WTC11 (cell line): ENCODE measurements around the gene FOCAD.

Source experiments
- TEAD4 ChIP-seq: sonication (generic); formaldehyde crosslinking; IDR thresholded peaks from 2 replicates; pipeline ENCODE4 v1.8.0; 2022; ENCODE audit warnings: mild to moderate bottlenecking, missing genetic modification reagents
- ZNF121 ChIP-seq: sonication (generic); formaldehyde crosslinking; IDR thresholded peaks from 2 replicates; pipeline ENCODE4 v1.8.0; 2023; ENCODE audit warnings: missing genetic modification reagents
- TF ChIP-seq, protein P1 (sequence below): fragments of 200-600 bp; IDR thresholded peaks from 2 replicates; pipeline ENCODE4 v1.8.0; 2022; ENCODE audit warnings: antibody characterized with exemption

DNA sequence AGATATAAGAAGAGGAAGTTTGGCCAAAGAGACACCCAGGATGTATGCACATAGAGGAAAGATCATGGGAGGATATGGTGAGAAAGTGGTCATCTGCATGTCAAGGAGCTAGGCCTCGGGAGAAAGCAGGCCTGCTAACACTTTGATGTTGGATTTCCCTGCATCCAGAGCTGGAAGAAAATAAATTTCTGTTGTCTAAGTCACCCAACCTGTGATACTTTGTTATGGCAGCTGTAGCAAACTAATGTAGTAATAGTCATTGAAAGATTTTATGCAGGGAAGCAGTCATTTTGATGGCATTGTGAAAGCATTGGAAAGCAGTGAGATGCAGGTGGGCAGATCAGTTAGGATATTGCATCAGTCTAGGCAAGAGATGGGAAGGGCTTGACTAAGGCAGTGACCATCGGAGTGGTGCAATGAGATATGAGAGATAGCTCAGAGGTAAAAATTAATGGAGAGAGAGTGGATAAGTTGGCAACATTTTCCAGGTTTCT lies 24.5 kb upstream of the FOCAD start:
- TF ChIP-seq, protein P1, sequence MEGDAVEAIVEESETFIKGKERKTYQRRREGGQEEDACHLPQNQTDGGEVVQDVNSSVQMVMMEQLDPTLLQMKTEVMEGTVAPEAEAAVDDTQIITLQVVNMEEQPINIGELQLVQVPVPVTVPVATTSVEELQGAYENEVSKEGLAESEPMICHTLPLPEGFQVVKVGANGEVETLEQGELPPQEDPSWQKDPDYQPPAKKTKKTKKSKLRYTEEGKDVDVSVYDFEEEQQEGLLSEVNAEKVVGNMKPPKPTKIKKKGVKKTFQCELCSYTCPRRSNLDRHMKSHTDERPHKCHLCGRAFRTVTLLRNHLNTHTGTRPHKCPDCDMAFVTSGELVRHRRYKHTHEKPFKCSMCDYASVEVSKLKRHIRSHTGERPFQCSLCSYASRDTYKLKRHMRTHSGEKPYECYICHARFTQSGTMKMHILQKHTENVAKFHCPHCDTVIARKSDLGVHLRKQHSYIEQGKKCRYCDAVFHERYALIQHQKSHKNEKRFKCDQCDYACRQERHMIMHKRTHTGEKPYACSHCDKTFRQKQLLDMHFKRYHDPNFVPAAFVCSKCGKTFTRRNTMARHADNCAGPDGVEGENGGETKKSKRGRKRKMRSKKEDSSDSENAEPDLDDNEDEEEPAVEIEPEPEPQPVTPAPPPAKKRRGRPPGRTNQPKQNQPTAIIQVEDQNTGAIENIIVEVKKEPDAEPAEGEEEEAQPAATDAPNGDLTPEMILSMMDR: no peak
- TF ChIP-seq TEAD4 (CRISPR knock-in tag): no peak
- no peak for TF ChIP-seq ZNF121 (CRISPR knock-in tag)
